CMK (cell line): ENCODE data around the gene POLE.

ENCODE experiments used
- DNase-seq: peaks from one replicate; pipeline ENCODE4 v3.0.0-alpha.2; 2010; ENCODE audit warnings: low read depth

Gene POLE

DNA sequence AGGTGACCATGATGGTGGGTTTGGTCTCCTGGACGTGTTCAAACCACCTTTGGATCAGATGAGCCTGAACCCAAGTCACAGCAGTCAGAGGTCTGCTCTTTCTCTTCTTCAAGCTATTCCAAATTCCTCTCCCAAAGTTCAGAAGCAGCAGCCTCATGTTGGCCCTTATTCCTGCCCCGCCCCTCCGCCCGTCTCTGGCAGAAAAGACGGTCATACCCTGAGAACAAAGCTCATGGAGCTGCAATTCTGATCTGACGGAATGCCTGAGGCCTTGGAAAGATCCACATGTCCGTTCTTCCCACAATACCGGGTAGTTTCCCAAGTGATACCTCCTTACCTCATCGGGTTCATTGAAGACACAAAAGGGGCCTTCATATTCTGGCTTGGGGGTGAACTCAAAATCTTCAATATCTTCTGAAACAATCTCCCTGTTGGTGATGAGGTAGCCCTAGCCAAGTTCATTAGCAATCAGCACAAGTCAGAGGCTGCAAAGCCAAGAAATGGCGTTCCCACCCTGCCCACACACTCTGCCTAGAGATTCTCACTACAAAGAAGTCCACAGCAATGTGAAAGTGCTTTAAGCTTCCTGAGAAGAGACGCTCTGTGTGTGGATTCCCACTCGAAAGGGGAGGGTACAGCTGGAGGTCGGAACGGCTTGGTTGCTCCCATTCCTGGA, 11.2 kb downstream of the POLE start:
- no peak for DNase-seq

- no peak for DNase-seq
These were observed 12.6 kb downstream of the POLE start for GRCh38 chr12:132674561-132674960.

- no peak for DNase-seq
These were observed 13.6 kb downstream of the POLE start for GRCh38 chr12:132673288-132674179.

DNA sequence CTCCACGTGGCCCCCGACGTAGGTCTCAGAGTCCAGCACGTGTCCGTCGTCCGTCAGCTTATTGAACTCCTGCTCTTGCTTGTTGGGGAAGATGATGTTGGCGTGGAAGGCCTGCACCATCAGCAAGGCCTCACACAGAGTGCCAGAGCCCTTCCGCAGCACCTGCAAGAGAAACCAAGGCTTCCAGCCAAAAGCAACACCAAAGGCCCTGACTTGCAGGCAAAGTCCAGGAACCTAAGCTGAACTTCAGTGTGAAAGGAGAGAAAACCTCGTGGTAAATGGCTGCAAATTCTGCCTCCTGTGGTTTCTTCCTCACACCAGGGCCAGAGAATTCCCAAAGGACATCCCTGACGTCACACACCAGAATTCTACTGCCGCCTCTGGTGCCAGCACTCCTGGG, 14.5 kb downstream of the POLE start:
- DNase-seq: no peak

DNA sequence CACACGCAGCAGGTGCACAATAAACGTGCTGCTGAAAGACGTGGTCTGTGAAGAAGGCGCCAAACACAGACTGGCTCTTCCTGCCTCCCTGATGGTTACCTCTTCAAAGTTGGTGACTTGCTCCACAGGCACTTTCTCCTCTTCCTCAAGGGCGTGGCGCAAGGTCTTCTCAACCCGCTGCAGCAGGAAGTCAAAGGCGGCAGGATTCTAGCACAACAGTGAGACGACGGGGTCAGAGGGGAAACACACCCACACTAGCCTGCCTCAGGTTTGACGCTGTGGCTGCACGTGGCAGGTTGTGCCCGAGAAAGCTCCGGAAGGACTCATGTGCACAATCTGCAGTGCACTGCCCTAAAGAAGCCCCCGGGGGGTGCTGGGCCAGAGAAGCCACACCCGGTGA, 15.0 kb downstream of the POLE start:
- no peak for DNase-seq

DNA sequence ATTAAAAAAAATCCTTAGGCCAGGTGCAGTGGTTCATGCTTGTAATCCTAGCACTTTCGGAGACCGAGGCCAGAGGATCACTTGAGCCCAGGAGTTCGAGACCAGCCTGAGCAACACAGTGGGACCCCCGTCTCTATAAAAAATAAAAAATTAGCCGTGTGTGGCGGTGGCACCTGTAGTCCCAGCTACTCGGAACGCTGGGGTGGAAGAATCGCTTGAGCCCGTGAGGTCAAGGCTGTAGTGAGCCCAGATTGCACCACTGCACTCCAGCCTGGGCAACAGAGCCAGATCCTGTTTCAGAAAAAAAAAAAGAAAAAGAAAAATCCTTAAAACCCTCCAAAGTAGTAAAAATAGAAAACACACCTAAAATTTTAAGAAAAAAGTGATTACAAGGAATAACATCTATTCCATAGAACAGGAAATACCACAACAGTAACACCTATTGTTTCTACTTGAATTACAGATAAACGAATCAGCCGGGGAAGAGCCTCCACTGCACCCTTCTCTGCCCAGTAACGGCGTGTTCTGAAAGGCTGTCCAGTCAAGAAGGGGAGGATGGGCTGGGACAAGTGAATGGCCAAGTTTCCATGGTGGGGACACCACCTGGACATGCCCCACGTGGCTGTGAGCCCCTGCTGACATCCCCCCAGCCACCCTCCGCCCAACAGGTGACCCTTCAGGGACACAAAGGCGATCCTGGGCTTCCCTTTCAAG, 17.8 kb downstream of the POLE start:
- no peak for DNase-seq

DNA sequence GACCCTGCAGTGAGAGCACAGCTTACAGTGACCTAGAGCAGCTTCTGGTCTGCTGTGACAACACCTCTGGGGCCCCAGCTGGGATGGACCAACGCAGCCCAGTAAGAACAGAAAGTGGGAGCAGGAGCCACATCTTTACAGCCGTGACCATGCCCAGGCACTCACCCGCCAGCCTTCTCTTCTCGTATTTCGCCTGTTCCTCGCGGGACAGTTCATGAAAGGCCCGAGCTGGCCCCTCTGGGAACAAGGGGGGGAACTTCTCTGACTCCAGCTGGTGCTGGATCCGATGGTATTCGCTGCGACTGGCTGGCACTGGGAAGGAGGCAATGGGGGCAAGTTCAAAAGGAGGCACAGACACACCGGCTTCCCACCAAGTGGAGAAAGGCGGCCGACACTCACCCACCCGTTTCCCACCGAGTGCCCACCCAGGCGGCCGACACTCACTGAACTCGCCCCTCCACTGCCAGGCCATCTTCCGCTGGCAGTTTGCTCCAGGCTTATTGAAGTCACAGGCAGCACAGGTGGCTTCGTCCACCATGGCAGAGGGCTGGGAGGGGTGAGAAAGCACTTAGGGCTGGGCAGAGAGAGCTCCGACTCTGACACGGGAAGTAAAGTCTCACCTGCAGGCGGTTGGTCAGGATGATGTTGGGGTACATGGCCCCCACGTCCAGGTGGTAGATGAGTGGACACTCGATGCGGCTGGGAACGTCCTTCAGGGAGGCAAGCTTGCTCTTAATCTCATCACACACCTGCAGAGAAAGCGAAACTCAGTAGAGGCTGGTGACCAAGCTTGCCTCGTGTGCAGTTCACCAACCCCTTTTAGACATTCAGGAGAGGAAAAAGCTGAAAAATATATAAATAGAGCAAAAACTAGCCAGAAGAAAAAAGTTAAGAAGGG, 18.7 kb downstream of the POLE start:
- DNase-seq: no peak

GRCh38 chr12:132665794-132666193, 21.3 kb downstream of the POLE start:
- DNase-seq: no peak

DNA sequence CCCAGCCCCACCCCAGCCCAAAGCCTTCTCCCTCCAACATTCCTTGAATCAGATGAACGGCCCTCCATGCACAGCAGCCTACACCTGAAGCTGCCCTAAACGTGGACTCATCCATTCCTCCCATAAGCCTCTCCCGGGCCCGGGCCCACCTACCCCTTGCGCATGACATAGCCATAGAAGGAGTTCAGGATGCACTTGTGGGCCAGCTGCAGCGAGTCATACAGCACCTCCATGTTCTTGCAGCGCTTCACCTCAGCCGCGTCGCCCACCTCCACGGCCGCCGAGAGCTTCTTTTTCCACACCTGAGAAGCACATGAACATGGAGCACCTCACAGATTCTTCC, 22.0 kb downstream of the POLE start:
- no peak for DNase-seq

- DNase-seq: peak; percentile 45
These were observed 22.7 kb downstream of the POLE start for GRCh38 chr12:132664206-132665148.

- DNase-seq: no peak
These were observed 24.0 kb downstream of the POLE start for GRCh38 chr12:132662901-132663755.

GRCh38 chr12:132661972-132662371, 25.2 kb downstream of the POLE start:
- no peak for DNase-seq

DNA sequence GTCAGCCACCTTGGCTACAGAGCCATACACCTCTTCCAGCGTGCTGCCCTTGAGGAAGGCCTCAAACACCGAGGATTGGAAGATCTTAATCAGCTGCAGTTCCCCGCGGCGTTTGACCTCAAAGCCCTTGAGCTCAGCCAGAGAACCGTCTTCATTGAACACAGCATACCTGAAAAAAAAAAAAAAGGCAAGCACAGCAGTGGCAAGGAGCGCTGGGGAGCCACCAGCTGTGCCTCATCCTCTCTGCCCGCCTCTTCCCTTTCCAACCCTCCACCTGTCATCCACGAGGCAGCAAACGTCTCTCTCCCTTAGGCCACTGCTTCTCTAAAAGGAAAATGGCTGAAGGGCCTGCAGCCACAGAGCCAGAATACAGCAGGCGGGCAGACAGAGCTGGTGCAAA, 26.1 kb downstream of the POLE start:
- no peak for DNase-seq

DNA sequence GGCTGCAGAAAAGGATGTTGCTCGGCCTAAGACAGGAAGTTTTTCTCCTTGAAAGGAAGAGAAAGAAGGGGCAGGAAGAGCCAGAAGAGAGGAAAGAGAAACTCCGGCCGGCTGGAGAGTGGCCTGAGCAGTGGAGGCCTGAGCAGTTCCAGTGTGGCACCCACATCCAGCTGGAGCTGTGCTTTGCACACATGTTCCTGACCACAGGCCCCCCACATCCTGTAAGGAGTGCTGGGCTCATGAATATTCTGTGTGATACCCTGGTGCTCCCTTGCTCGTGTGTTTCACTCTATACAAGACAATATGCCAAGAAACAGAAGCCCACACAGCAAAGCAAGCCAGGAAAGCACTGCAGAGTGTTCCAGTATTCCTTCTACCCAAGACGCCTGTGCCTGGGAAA, 27.1 kb downstream of the POLE start:
- DNase-seq: peak; percentile 36

GRCh38 chr12:132659146-132659545, 28.0 kb downstream of the POLE start:
- DNase-seq: no peak

- DNase-seq: peak; percentile 51
These were observed 28.8 kb downstream of the POLE start for GRCh38 chr12:132658149-132658894.

- no peak for DNase-seq
These were observed 30.0 kb downstream of the POLE start for GRCh38 chr12:132657004-132657727.

GRCh38 chr12:132653567-132654290, 33.4 kb downstream of the POLE start:
- no peak for DNase-seq
